Iris pigment epithelial cell (primary cell): ENCODE measurements around the gene PRR20B.
A peak's percentile ranks its signal among the peaks of the same experiment; 100 is the strongest.
"Not testable (repeated sequence)": the region's sequence is repeated elsewhere in the genome, so short reads cannot be mapped to it uniquely, and the experiment has no call there.

Source experiments
- DNase-seq: peaks from one replicate; pipeline ENCODE4 v3.0.0-alpha.2; 2011; ENCODE audit warnings: low read depth

The PRR20B gene

GRCh38 chr13:57147188-57147587 lies at the start of gene PRR20B:
PRR20B (plus strand) TSS chr13:57147488; CDS start chr13:57147875, 387 bp downstream.
- DNase-seq: not testable (repeated sequence)

GRCh38 chr13:57114945-57115344 lies 32.3 kb upstream of the PRR20B start:
- DNase-seq: no peak

DNA sequence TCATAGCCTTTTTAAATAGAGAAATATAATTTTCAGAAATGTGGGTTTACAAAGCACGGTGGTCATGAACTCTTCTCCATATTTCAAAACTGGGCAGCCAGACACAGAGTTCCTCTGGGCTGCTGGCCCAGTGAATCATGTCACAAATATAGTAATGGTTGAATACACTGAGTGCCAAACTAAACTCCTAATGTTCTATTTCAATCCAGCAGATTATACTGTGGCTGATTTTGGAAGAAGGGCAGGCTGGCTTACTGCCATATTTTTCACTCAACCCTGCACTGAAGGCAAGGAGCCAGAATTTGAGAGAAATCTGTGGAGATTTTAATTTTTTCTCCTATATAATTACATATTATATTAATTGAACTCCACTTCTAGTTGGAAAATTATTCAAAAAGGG lies 23.6 kb upstream of the PRR20B start:
- peak; percentile 1 for DNase-seq

DNA sequence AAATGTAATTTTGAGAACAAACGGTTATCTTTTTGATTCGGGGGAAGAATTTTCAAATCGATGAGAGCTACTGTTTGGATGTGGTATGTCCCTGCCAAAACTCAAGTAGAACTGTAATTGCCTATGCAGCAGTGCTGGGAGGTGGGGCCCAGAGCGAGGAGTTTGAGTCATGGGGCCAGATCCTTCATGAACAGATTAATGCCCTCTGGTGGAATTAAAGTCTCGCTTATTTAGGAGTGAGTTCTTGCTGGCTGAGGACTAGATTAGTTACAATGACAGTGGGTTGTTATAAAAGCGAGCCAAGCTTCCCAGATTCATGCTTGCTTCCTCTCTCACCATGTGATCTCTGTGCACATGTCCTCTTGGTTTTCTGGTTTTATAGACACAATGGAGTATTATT lies 18.4 kb upstream of the PRR20B start:
- no peak for DNase-seq

- no peak for DNase-seq
Measured at GRCh38 chr13:57136093-57136492, 11.2 kb upstream of the PRR20B start.

DNA sequence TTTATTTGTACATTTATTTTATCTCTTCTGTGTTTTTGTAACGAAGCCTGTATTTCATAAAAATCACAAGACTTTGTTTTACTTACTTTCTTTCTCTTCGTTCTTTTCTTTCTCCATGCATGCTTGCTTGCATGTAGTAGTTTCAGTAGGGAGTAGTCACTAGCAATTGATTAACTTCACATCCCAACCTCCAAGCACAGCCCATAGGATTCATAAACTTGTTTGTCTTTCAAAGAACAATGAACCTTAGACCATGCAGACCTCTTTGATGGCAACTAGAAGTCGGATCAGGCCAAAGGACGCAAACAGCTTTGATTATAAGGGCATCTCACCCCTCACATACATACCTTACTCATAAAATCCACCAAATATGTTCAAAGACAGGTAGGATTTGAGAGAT lies 9.7 kb upstream of the PRR20B start:
- DNase-seq: no peak

DNA sequence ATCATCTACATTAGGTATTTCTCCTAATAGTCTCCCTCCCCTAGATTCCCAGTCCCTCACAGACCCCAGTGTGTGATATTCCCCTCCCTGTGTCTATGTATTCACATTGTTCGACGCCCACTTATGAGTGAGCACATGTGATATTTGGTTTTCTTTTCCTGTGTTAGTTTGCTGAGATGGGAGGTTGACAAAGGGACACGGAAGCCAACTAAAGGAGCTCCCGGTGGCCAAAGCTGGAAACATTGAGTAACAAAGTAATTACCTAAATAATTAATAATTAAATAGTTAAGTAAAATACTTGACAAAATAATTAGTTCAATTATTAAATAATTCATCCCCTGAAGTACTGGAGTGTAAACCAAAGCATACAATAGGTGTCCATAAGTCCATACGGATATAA lies 8.3 kb upstream of the PRR20B start:
- no peak for DNase-seq

DNA sequence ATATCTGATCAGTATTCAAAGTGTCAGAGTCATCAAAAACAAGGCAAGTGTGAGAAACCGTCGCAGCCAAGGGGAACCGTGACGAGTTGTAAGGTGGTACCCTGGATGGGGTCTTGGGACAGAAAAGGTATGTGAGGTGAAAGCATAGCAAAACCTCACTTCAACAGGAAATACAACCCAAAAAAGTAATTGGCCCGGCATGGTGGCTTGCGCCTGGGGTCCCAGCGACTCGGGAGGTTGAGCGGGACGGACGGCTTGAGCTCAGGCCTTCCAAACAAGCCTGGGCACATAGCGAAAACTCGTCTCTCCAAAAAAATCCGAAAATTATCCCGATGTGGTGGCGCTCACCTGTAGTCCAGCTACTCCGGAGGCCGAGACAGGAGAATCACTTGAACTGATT lies 7.5 kb upstream of the PRR20B start:
- DNase-seq: not testable (repeated sequence)

- not testable (repeated sequence) for DNase-seq
Measured at GRCh38 chr13:57140235-57140968, 6.9 kb upstream of the PRR20B start, which contains the start of gene PRR20A. PRR20A (plus strand) TSS chr13:57140918; CDS start chr13:57141305, 387 bp downstream.

GRCh38 chr13:57148106-57148505 lies 818 bp downstream of the PRR20B start:
- not testable (repeated sequence) for DNase-seq

DNA sequence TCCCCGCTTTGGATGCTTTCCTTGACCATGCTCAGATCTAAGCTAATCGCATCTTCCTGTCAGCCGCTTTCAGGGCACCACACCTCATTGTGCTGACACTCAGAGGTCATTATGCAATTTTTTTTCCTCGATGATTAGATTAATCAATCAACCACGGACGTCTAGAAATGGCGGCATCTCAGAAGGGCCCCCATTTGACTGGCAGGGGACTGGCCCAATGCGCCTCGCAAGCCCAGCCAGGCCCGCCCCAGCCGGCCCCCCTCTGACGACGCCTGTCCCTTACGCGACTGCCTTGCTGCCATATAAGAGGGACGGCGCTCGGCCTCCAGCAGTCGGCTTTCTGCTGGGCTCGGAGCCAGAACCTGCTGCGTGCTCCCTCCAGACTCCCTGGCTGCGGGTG lies 6.5 kb downstream of the PRR20B start, which contains the start of gene PRR20C:
Gene PRR20C (plus strand): TSS at position 301 of the 400 bp plus-strand sequence. CDS start 387 bp downstream, outside the sequence.
- DNase-seq: not testable (repeated sequence)

DNA sequence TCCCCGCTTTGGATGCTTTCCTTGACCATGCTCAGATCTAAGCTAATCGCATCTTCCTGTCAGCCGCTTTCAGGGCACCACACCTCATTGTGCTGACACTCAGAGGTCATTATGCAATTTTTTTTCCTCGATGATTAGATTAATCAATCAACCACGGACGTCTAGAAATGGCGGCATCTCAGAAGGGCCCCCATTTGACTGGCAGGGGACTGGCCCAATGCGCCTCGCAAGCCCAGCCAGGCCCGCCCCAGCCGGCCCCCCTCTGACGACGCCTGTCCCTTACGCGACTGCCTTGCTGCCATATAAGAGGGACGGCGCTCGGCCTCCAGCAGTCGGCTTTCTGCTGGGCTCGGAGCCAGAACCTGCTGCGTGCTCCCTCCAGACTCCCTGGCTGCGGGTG lies 13.0 kb downstream of the PRR20B start, which contains the start of gene PRR20D:
Gene PRR20D (plus strand): TSS at position 301 of the 400 bp plus-strand sequence. CDS start 387 bp downstream, outside the sequence.
- DNase-seq: not testable (repeated sequence)

- not testable (repeated sequence) for DNase-seq
Measured at GRCh38 chr13:57166897-57167296, 19.6 kb downstream of the PRR20B start, which contains the start of gene PRR20E. PRR20E (plus strand) TSS chr13:57167197; CDS start chr13:57167584, 387 bp downstream.

- no peak for DNase-seq
Measured at GRCh38 chr13:57191667-57192066, 44.4 kb downstream of the PRR20B start.
